ENCODE measurements around the gene AK6.
"Not testable (repeated sequence)": the region's sequence is repeated elsewhere in the genome, so short reads cannot be mapped to it uniquely, and the experiment has no call there.

The AK6 gene

GRCh38 chr5:69367697-69368279, 1.5 kb downstream of the AK6 start:
- Mint-ChIP-seq H3K4me1 (peaks cover 18% of the 10 kb centered on the region), H3K36me3 (peaks cover 13% of the 10 kb centered on the region), H3K27me3 (no peaks in the 10 kb centered on the region)

GRCh38 chr5:69364850-69365249, 4.5 kb downstream of the AK6 start:
- no peak overlapping the region for H3K4me3 Mint-ChIP-seq
- H3K9me3 Mint-ChIP-seq, result no peaks in the 10 kb centered on the region
- ATAC-seq (ENCODE audit: low read depth) (no peak), DNase-seq (ENCODE audit: low spot score in 2 of 2) (no peak)
- H3K27ac Mint-ChIP-seq, result no peak overlapping the region
- H3K36me3 Mint-ChIP-seq, result peaks cover 13% of the 10 kb centered on the region
- H3K4me1 Mint-ChIP-seq, result peaks cover 15% of the 10 kb centered on the region
- H3K27me3 Mint-ChIP-seq, result no peaks in the 10 kb centered on the region

More at GRCh38 chr5:69367697-69368279, 1.5 kb downstream of the AK6 start:
- ATAC-seq (ENCODE audit: low read depth) (no peak), DNase-seq (ENCODE audit: low spot score in 2 of 2) (no peak)
- H3K4me3 Mint-ChIP-seq, result peak overlapping the region; percentile 90
- H3K9me3 Mint-ChIP-seq, result no peaks in the 10 kb centered on the region
- peak overlapping the region; percentile 99 for H3K27ac Mint-ChIP-seq

- peaks cover 13% of the 10 kb centered on the region for H3K36me3 Mint-ChIP-seq
- no peak overlapping the region for H3K27ac Mint-ChIP-seq
- H3K4me3 Mint-ChIP-seq, result no peak overlapping the region
- peak in 1 of 2 donors; percentile 3 for DNase-seq (ENCODE audit: low spot score in 2 of 2)
- H3K4me1 Mint-ChIP-seq, result peaks cover 15% of the 10 kb centered on the region
- H3K27me3 Mint-ChIP-seq, result no peaks in the 10 kb centered on the region
- no peaks in the 10 kb centered on the region for H3K9me3 Mint-ChIP-seq
- peak; percentile 18 for ATAC-seq (ENCODE audit: low read depth)
Observed at GRCh38 chr5:69364414-69364813, 4.9 kb downstream of the AK6 start.

GRCh38 chr5:69360442-69360841, 8.9 kb downstream of the AK6 start:
- H3K36me3 Mint-ChIP-seq, result peaks cover 14% of the 10 kb centered on the region
- peak overlapping the region; percentile 36 for H3K27ac Mint-ChIP-seq

GRCh38 chr5:69359699-69360098, 9.6 kb downstream of the AK6 start:
- H3K27ac Mint-ChIP-seq, result peak overlapping the region; percentile 36
- H3K36me3 Mint-ChIP-seq, result peaks cover 8% of the 10 kb centered on the region
- peaks cover 5% of the 10 kb centered on the region for H3K4me1 Mint-ChIP-seq
- DNase-seq (ENCODE audit: low spot score in 2 of 2), result no peak
- no peaks in the 10 kb centered on the region for H3K27me3 Mint-ChIP-seq
- no peaks in the 10 kb centered on the region for H3K9me3 Mint-ChIP-seq
- no peak for ATAC-seq (ENCODE audit: low read depth)
- H3K4me3 Mint-ChIP-seq, result no peak overlapping the region

More at GRCh38 chr5:69360442-69360841, 8.9 kb downstream of the AK6 start:
- ATAC-seq (ENCODE audit: low read depth), result no peak
- Mint-ChIP-seq H3K4me3 (no peak overlapping the region), H3K9me3 (no peaks in the 10 kb centered on the region), H3K4me1 (peaks cover 5% of the 10 kb centered on the region), H3K27me3 (no peaks in the 10 kb centered on the region)
- DNase-seq (ENCODE audit: low spot score in 2 of 2), result no peak

GRCh38 chr5:69350664-69351063, 18.7 kb downstream of the AK6 start:
- no peaks in the 10 kb centered on the region for H3K9me3 Mint-ChIP-seq
- no peaks in the 10 kb centered on the region for H3K27me3 Mint-ChIP-seq
- no peak for DNase-seq (ENCODE audit: low spot score in 2 of 2)
- H3K36me3 Mint-ChIP-seq, result peaks cover 26% of the 10 kb centered on the region
- H3K27ac Mint-ChIP-seq, result no peak overlapping the region
- no peaks in the 10 kb centered on the region for H3K4me1 Mint-ChIP-seq
- ATAC-seq (ENCODE audit: low read depth), result no peak
- H3K4me3 Mint-ChIP-seq, result no peak overlapping the region

GRCh38 chr5:69343083-69343482, 26.2 kb downstream of the AK6 start:
- H3K4me1 Mint-ChIP-seq, result no peaks in the 10 kb centered on the region
- H3K27me3 Mint-ChIP-seq, result no peaks in the 10 kb centered on the region
- ATAC-seq (ENCODE audit: low read depth), result no peak
- no peak for DNase-seq (ENCODE audit: low spot score in 2 of 2)
- H3K27ac Mint-ChIP-seq, result no peak overlapping the region
- no peaks in the 10 kb centered on the region for H3K9me3 Mint-ChIP-seq
- no peak overlapping the region for H3K4me3 Mint-ChIP-seq
- H3K36me3 Mint-ChIP-seq, result peaks cover 2% of the 10 kb centered on the region

GRCh38 chr5:69341520-69342161, 27.7 kb downstream of the AK6 start:
- Mint-ChIP-seq H3K4me3 (no peak overlapping the region), H3K9me3 (no peaks in the 10 kb centered on the region), H3K4me1 (no peaks in the 10 kb centered on the region), H3K36me3 (peaks cover 2% of the 10 kb centered on the region), H3K27me3 (no peaks in the 10 kb centered on the region), H3K27ac (no peak overlapping the region)
- no peak for DNase-seq (ENCODE audit: low spot score in 2 of 2)
- ATAC-seq (ENCODE audit: low read depth), result no peak

- Mint-ChIP-seq H3K27me3 (no peaks in the 10 kb centered on the region), H3K27ac (no peak overlapping the region), H3K4me3 (no peak overlapping the region), H3K4me1 (peaks cover 10% of the 10 kb centered on the region), H3K36me3 (no peaks in the 10 kb centered on the region), H3K9me3 (no peaks in the 10 kb centered on the region)
- DNase-seq (ENCODE audit: low spot score in 2 of 2) (no peak), ATAC-seq (ENCODE audit: low read depth) (no peak)
Observed at GRCh38 chr5:69335341-69335935, 33.9 kb downstream of the AK6 start.

GRCh38 chr5:69334793-69335268, 34.5 kb downstream of the AK6 start:
- Mint-ChIP-seq H3K27me3 (no peaks in the 10 kb centered on the region), H3K27ac (no peak overlapping the region), H3K36me3 (peaks cover 2% of the 10 kb centered on the region), H3K4me3 (peak overlapping the region; percentile 25), H3K9me3 (no peaks in the 10 kb centered on the region), H3K4me1 (peaks cover 10% of the 10 kb centered on the region)
- ATAC-seq (ENCODE audit: low read depth), result peak; percentile 64
- DNase-seq (ENCODE audit: low spot score in 2 of 2), result peak; percentile 49 to 56

GRCh38 chr5:69333668-69334315, 35.5 kb downstream of the AK6 start:
- not testable (repeated sequence) for ATAC-seq (ENCODE audit: low read depth); H3K36me3 Mint-ChIP-seq; H3K27me3 Mint-ChIP-seq; H3K4me3 Mint-ChIP-seq; H3K27ac Mint-ChIP-seq; DNase-seq (ENCODE audit: low spot score in 2 of 2); H3K9me3 Mint-ChIP-seq
- H3K4me1 Mint-ChIP-seq, result peaks cover 10% of the 10 kb centered on the region

GRCh38 chr5:69331528-69332445, 37.5 kb downstream of the AK6 start:
- no peaks in the 10 kb centered on the region for H3K9me3 Mint-ChIP-seq
- no peak for DNase-seq (ENCODE audit: low spot score in 2 of 2)
- H3K4me3 Mint-ChIP-seq, result peak overlapping the region; percentile 97
- H3K36me3 Mint-ChIP-seq, result peaks cover 2% of the 10 kb centered on the region
- no peak for ATAC-seq (ENCODE audit: low read depth)
- H3K4me1 Mint-ChIP-seq, result peaks cover 10% of the 10 kb centered on the region
- H3K27me3 Mint-ChIP-seq, result no peaks in the 10 kb centered on the region
- peak overlapping the region; percentile 90 for H3K27ac Mint-ChIP-seq

- Mint-ChIP-seq H3K4me1 (peaks cover 12% of the 10 kb centered on the region), H3K27ac (peak overlapping the region; percentile 74), H3K27me3 (no peaks in the 10 kb centered on the region), H3K36me3 (peaks cover 2% of the 10 kb centered on the region), H3K4me3 (no peak overlapping the region), H3K9me3 (no peaks in the 10 kb centered on the region)
- ATAC-seq (ENCODE audit: low read depth) (no peak), DNase-seq (ENCODE audit: low spot score in 2 of 2) (no peak)
Observed at GRCh38 chr5:69329905-69330489, 39.3 kb downstream of the AK6 start.

All from memory B cell (primary cell).